Measurements from ENCODE around the gene FBXO47.
"Not testable (repeated sequence)": the region's sequence is repeated elsewhere in the genome, so short reads cannot be mapped to it uniquely, and the experiment has no call there.

FBXO47 gene

GRCh38 chr17:38978180-38978579 is 11.0 kb upstream of the FBXO47 start:
- H3K36me3 ChIP-seq (ENCODE audit: control insufficient read depth, low read length): no peaks in the 10 kb centered on the region
- H3K27ac ChIP-seq (ENCODE audit: low read depth, low read length): no peak overlapping the region
- no peaks in the 10 kb centered on the region for H3K9me2 ChIP-seq (replicated peaks; ENCODE audit: control insufficient read depth, low read length)
- no peak overlapping the region for H3K4me2 ChIP-seq (ENCODE audit: low read length)
- no peak overlapping the region for H3K4me3 ChIP-seq (ENCODE audit: low read length)
- no peaks in the 10 kb centered on the region for H4K20me1 ChIP-seq (ENCODE audit: control insufficient read depth, insufficient read depth, low read depth, low read length)
- no peaks in the 10 kb centered on the region for H3K79me2 ChIP-seq (ENCODE audit: control insufficient read depth, low read length)
- no peaks in the 10 kb centered on the region for H3K4me1 ChIP-seq (ENCODE audit: control insufficient read depth, low read length)
- no peaks in the 10 kb centered on the region for H3K9me3 ChIP-seq (ENCODE audit: control insufficient read depth, insufficient read depth, low read length)
- TF ChIP-seq CTCF (IDR thresholded peaks at IDR 0.05; ENCODE audit: low read depth, low read length, poor library complexity, severe bottlenecking) (no peak), EZH2phosphoT487 (IDR thresholded peaks at IDR 0.05; ENCODE audit: borderline replicate concordance, low read length) (no peak)
- no peaks in the 10 kb centered on the region for H3K27me3 ChIP-seq (ENCODE audit: control insufficient read depth, low read length)
- peaks cover 4% of the 10 kb centered on the region for H3F3A ChIP-seq (ENCODE audit: control insufficient read depth, insufficient read depth)

- H3K4me2 ChIP-seq (ENCODE audit: low read length); H4K20me1 ChIP-seq (ENCODE audit: control insufficient read depth, insufficient read depth, low read depth, low read length): not testable (repeated sequence)
Observed at GRCh38 chr17:38976187-38976551, 9.0 kb upstream of the FBXO47 start.

GRCh38 chr17:38970804-38971203 is 3.6 kb upstream of the FBXO47 start:
- TF ChIP-seq CTCF (IDR thresholded peaks at IDR 0.05; ENCODE audit: low read depth, low read length, poor library complexity, severe bottlenecking) (no peak), EZH2phosphoT487 (IDR thresholded peaks at IDR 0.05; ENCODE audit: borderline replicate concordance, low read length) (no peak)
- H4K20me1 ChIP-seq (ENCODE audit: control insufficient read depth, insufficient read depth, low read depth, low read length): no peaks in the 10 kb centered on the region
- H3K9me2 ChIP-seq (replicated peaks; ENCODE audit: control insufficient read depth, low read length): no peaks in the 10 kb centered on the region

More at GRCh38 chr17:38976187-38976551, 9.0 kb upstream of the FBXO47 start:
- not testable (repeated sequence) for H3K4me3 ChIP-seq (ENCODE audit: low read length); H3K36me3 ChIP-seq (ENCODE audit: control insufficient read depth, low read length); H3K4me1 ChIP-seq (ENCODE audit: control insufficient read depth, low read length); H3F3A ChIP-seq (ENCODE audit: control insufficient read depth, insufficient read depth); H3K79me2 ChIP-seq (ENCODE audit: control insufficient read depth, low read length); H3K9me2 ChIP-seq (replicated peaks; ENCODE audit: control insufficient read depth, low read length); H3K27me3 ChIP-seq (ENCODE audit: control insufficient read depth, low read length); H3K27ac ChIP-seq (ENCODE audit: low read depth, low read length); H3K9me3 ChIP-seq (ENCODE audit: control insufficient read depth, insufficient read depth, low read length)

GRCh38 chr17:38970128-38970527 is 2.9 kb upstream of the FBXO47 start:
- TF ChIP-seq CTCF (IDR thresholded peaks at IDR 0.05; ENCODE audit: low read depth, low read length, poor library complexity, severe bottlenecking) (no peak), EZH2phosphoT487 (IDR thresholded peaks at IDR 0.05; ENCODE audit: borderline replicate concordance, low read length) (no peak)
- no peaks in the 10 kb centered on the region for H3K4me1 ChIP-seq (ENCODE audit: control insufficient read depth, low read length)
- no peak overlapping the region for H3K4me3 ChIP-seq (ENCODE audit: low read length)
- no peaks in the 10 kb centered on the region for H3K9me3 ChIP-seq (ENCODE audit: control insufficient read depth, insufficient read depth, low read length)
- H3K9me2 ChIP-seq (replicated peaks; ENCODE audit: control insufficient read depth, low read length): no peaks in the 10 kb centered on the region
- no peak overlapping the region for H3K4me2 ChIP-seq (ENCODE audit: low read length)
- H3K27me3 ChIP-seq (ENCODE audit: control insufficient read depth, low read length): no peaks in the 10 kb centered on the region
- H3K79me2 ChIP-seq (ENCODE audit: control insufficient read depth, low read length): no peaks in the 10 kb centered on the region
- 0 out of 2 replicates have a peak, but pooled peaks cover 2% of the 10 kb centered on the region for H3F3A ChIP-seq (ENCODE audit: control insufficient read depth, insufficient read depth)
- H3K27ac ChIP-seq (ENCODE audit: low read depth, low read length): no peak overlapping the region
- H3K36me3 ChIP-seq (ENCODE audit: control insufficient read depth, low read length): no peaks in the 10 kb centered on the region
- H4K20me1 ChIP-seq (ENCODE audit: control insufficient read depth, insufficient read depth, low read depth, low read length): no peaks in the 10 kb centered on the region

More at GRCh38 chr17:38970804-38971203, 3.6 kb upstream of the FBXO47 start:
- no peaks in the 10 kb centered on the region for H3K36me3 ChIP-seq (ENCODE audit: control insufficient read depth, low read length)
- H3K27me3 ChIP-seq (ENCODE audit: control insufficient read depth, low read length): no peaks in the 10 kb centered on the region
- H3K79me2 ChIP-seq (ENCODE audit: control insufficient read depth, low read length): no peaks in the 10 kb centered on the region
- H3K4me2 ChIP-seq (ENCODE audit: low read length): no peak overlapping the region
- no peaks in the 10 kb centered on the region for H3F3A ChIP-seq (ENCODE audit: control insufficient read depth, insufficient read depth)
- H3K27ac ChIP-seq (ENCODE audit: low read depth, low read length): no peak overlapping the region
- H3K4me3 ChIP-seq (ENCODE audit: low read length): no peak overlapping the region
- no peaks in the 10 kb centered on the region for H3K9me3 ChIP-seq (ENCODE audit: control insufficient read depth, insufficient read depth, low read length)
- H3K4me1 ChIP-seq (ENCODE audit: control insufficient read depth, low read length): no peaks in the 10 kb centered on the region
